Heart right ventricle (tissue), 16 donors: ENCODE data around the gene HEXD. TPM values are rescaled to one million over a fixed set of nuclear protein-coding genes. Genes with fewer than 3 reads are reported as not detected.
"Not testable (repeated sequence)": the region's sequence is repeated elsewhere in the genome, so short reads cannot be mapped to it uniquely, and the experiment has no call there.

ENCODE experiments used
- ATAC-seq, 8 donors: fragments of 200-7000 bp; cut with Tn5 transposase; one replicate each; pipeline ENCODE4 v1.9.1; 2020; ENCODE audit warnings: mild to moderate bottlenecking in 8 of 8, moderate library complexity in 8 of 8, moderate number of reproducible peaks in 1 of 8
- DNase-seq, 2 donors: peaks; one replicate each; pipeline ENCODE4 v3.0.0-alpha.2; 2020
- H3K27ac ChIP-seq, 10 donors: fragments of 200-600 bp; sonication (generic) in 2 of 10; one replicate each; pipeline versions ENCODE4 v1.5.0 to v1.8.0; 2020 to 2022; ENCODE audit warnings: mild to moderate bottlenecking in 3 of 10
- H3K27me3 ChIP-seq, 7 donors: fragments of 200-600 bp; one replicate each; pipeline ENCODE4 v1.8.0; 2021 to 2022; ENCODE audit warnings: mild to moderate bottlenecking in 2 of 7
- H3K36me3 ChIP-seq, 9 donors: fragments of 200-600 bp; sonication (generic) in 1 of 9; one replicate each; pipeline versions ENCODE4 v1.5.0 to v1.8.0; 2020 to 2022; ENCODE audit warnings: mild to moderate bottlenecking in 2 of 9
- H3K4me1 ChIP-seq, 9 donors: fragments of 200-600 bp; sonication (generic) in 1 of 9; one replicate each; pipeline versions ENCODE4 v1.5.0 to v1.8.0; 2020 to 2022; ENCODE audit warnings: mild to moderate bottlenecking in 4 of 9
- H3K4me3 ChIP-seq, 10 donors: fragments of 200-600 bp; sonication (generic) in 2 of 10; one replicate each; pipeline versions ENCODE4 v1.5.0 to v1.8.0; 2020 to 2022; ENCODE audit warnings: mild to moderate bottlenecking in 7 of 10, moderate library complexity in 2 of 10
- H3K9me3 ChIP-seq, 11 donors: fragments of 200-600 bp in 10 of 11; sonication (generic) in 2 of 11; one replicate each; pipeline versions ENCODE4 v1.5.0 to v1.8.0; 2013 to 2022; ENCODE audit warnings: mild to moderate bottlenecking in 2 of 11, control low read depth in 1 of 11, moderate library complexity in 1 of 11
- CTCF ChIP-seq, 9 donors: fragments of 200-600 bp; sonication (generic) in 2 of 9; IDR thresholded peaks; one replicate each; pipeline versions ENCODE4 v1.5.0 to v1.8.0; 2021 to 2022; ENCODE audit warnings: antibody characterized with exemption in 9 of 9, mild to moderate bottlenecking in 5 of 9, moderate library complexity in 1 of 9
- WGBS, 2 donors: extraction: QIAGEN DNeasy Blood & Tissue Kit; methylation state at CpG; one replicate each; pipeline ENCODE4 v1.1.7; 2013; ENCODE audit warnings: inconsistent platforms in 1 of 2; 5-methylcytosine and 5-hydroxymethylcytosine counted together
- intact Hi-C, 10 donors: fragments of 100-400 bp; cut with DNase I; formaldehyde crosslinking; loops; one replicate each; pipeline versions ENCODE4 v1.11.1 to v1.14.2; 2022
- polyA plus RNA-seq, 2 donors: library from polyadenylated mRNA; stranded (reverse); fragments of 200-250 nt; gene quantifications; one replicate each; pipeline ENCODE4 v1.2.3, GENCODE V29; 2013
- total RNA-seq, 10 donors: library from RNA; stranded (reverse); fragmentation: NEBNext Ultra II Directional in 3 of 10; extraction: Animal tissue kit (Norgen Biotek cat#: 25700) in 3 of 10; gene quantifications; one replicate each; pipeline versions ENCODE4 v1.2.1 to v1.2.4, GENCODE V29; 2021 to 2023
- donor health status: Arrhythmogenic right ventricular cardiomyopathy.
- donor health status: ischemic (EF 13 %, LVEDD 7.1; RV severe dilation, severe dysfunction).
- donor health status: healthy with polysubstance abuse.
- donor health status: DM: no; HTN: yes; CAD: no.
- donor health status: DM: no; HTN: no; CAD: no.
- donor health status: ischemic (EF 25% LVEDD 6.9; RV normal size, moderate dysfunction).
- donor health status: ischemic (EF 25% LVEDD 5.7; RV mildly dilated, moderate dysfunction).
- donor health status: healthy.
- donor health status: DM: yes; HTN: yes; CAD: no.
- donor health status: Ischemic cardiomyopathy.
- donor health status: ischemic (EF 35%, LVEDD 5.7; RV mildly dilated, moderate dysfunction).
- donor health status: nonischemic (EF 11% LVEDD 7.7; RV severe dilation, severe dysfunction).
- donor health status: DM: yes; HTN: yes; CAD: no.
- donor health status: PGD.
- donor health status: ischemic (EF 29% LVEDD 5.4; RV normal size, mild dysfunction).
- donor health status: nonischemic (EF 23%, LVEDD 6.1; RV moderate dilation, normal function).

The HEXD gene
- total and polyA plus RNA-seq, 12 donors: 9.4 to 53.3 (median 13.5) TPM

- peak in 6 of 8 donors; percentile 1 to 50 (median 24) for ATAC-seq
- peak overlapping the region; percentile 79 to 99 (median 93) for H3K27ac ChIP-seq
- H3K9me3 ChIP-seq: no peaks in the 10 kb centered on the region
- 66 to 75% methylated on average over 30 of the region's 30 CpGs for WGBS, 2 donors
- peaks cover 0 to 35% (median 0%) of the 10 kb centered on the region in 9 donors for H3K36me3 ChIP-seq
- peak overlapping the region; percentile 66 to 99 (median 90) for H3K4me3 ChIP-seq
- no peak for TF ChIP-seq CTCF (IDR thresholded peaks at IDR 0.05)
- peaks cover 8 to 51% (median 38%) of the 10 kb centered on the region in 9 donors for H3K4me1 ChIP-seq
- peak; percentile 28 to 54 for DNase-seq
- H3K27me3 ChIP-seq: no peaks in the 10 kb centered on the region
- intact Hi-C loops: no loop called here
Observed at GRCh38 chr17:82449131-82449882, 31.2 kb downstream of the HEXD start.

- ATAC-seq: peak in 2 of 8 donors; percentile 10 to 11
- H3K27ac ChIP-seq: peak overlapping the region; percentile 79 to 99 (median 93)
- peaks cover 0 to 29% (median 0%) of the 10 kb centered on the region in 9 donors for H3K36me3 ChIP-seq
- WGBS, 2 donors: 63 to 64% methylated on average over 18 of the region's 18 CpGs
- intact Hi-C loops: loop anchor here in 2 of 10 donors (5.0 to 10.0 kb wide), 2 partner anchors 33 to 105 kb away; partner anchors contain the start of genes HEXD (in 1 of the 2) and OGFOD3 (in 1 of the 2)
- no peak for TF ChIP-seq CTCF (IDR thresholded peaks at IDR 0.05)
- peak in 1 of 2 donors; percentile 21 for DNase-seq
- no peaks in the 10 kb centered on the region for H3K27me3 ChIP-seq
- peaks cover 8 to 51% (median 38%) of the 10 kb centered on the region in 9 donors for H3K4me1 ChIP-seq
- H3K4me3 ChIP-seq: peak overlapping the region; percentile 66 to 99 (median 90)
- no peaks in the 10 kb centered on the region for H3K9me3 ChIP-seq
Observed at GRCh38 chr17:82449883-82450356, 31.8 kb downstream of the HEXD start.

- Histone ChIP-seq H3K9me3 (no peaks in the 10 kb centered on the region), H3K27ac (peak within 1 kb of the TSS; percentile 79 to 99 (median 93)), H3K4me3 (peak within 1 kb of the TSS; percentile 66 to 99 (median 90)), H3K27me3 (no peaks in the 10 kb centered on the region), H3K4me1 (peaks cover 5 to 45% (median 31%) of the 10 kb centered on the region in 9 donors), H3K36me3 (peaks cover 0 to 23% (median 0%) of the 10 kb centered on the region in 9 donors)
- intact Hi-C loops: loop anchor here in 2 of 10 donors (5.0 to 10.0 kb wide), 2 partner anchors 33 to 104 kb away; partner anchors contain the start of genes HEXD (in 1 of the 2) and OGFOD3 (in 1 of the 2)
- DNase-seq (peak; percentile 92 to 94), ATAC-seq (peak; percentile 93 to 97 (median 96))
- WGBS, 2 donors: 1% methylated on average over 91 of the region's 91 CpGs
- no peak for TF ChIP-seq CTCF (IDR thresholded peaks at IDR 0.05)
Observed at GRCh38 chr17:82450357-82451106, 32.4 kb downstream of the HEXD start, which contains the start of gene CYBC1. Gene CYBC1 (minus strand): TSS chr17:82450752. CDS start chr17:82449254, 1,498 bp downstream.

- Histone ChIP-seq H3K9me3 (no peaks in the 10 kb centered on the region), H3K27ac (peak overlapping the region in 8 of 10 donors; percentile 92 to 99 (median 94)), H3K36me3 (peaks cover 0 to 9% (median 0%) of the 10 kb centered on the region in 9 donors), H3K4me1 (peaks cover 4 to 44% (median 33%) of the 10 kb centered on the region in 9 donors), H3K27me3 (no peaks in the 10 kb centered on the region), H3K4me3 (no peak overlapping the region)
- ATAC-seq (no peak), DNase-seq (no peak)
- intact Hi-C loops: loop anchor here in 2 of 10 donors (5.0 to 10.0 kb wide), 2 partner anchors 35 to 103 kb away; partner anchors contain the start of genes HEXD (in 1 of the 2) and OGFOD3 (in 1 of the 2)
- TF ChIP-seq CTCF (IDR thresholded peaks at IDR 0.05): no peak
- 94 to 96% methylated on average over 3 of the region's 3 CpGs for WGBS, 2 donors
Observed at GRCh38 chr17:82452162-82452561, 34.0 kb downstream of the HEXD start.

- H3K4me3 ChIP-seq, DNase-seq: not testable (repeated sequence)
Observed at GRCh38 chr17:82453151-82453550, 35.0 kb downstream of the HEXD start.

GRCh38 chr17:82453706-82454105 is 35.6 kb downstream of the HEXD start:
- H3K4me1 ChIP-seq: peaks cover 9 to 46% (median 39%) of the 10 kb centered on the region in 9 donors
- H3K9me3 ChIP-seq, DNase-seq, ATAC-seq, H3K4me3 ChIP-seq, H3K27ac ChIP-seq, H3K27me3 ChIP-seq, H3K36me3 ChIP-seq: not testable (repeated sequence)
- 95 to 96% methylated on average over 21 of the region's 21 CpGs for WGBS, 2 donors
- intact Hi-C loops: loop anchor here in 2 of 10 donors (5.0 to 10.0 kb wide), 2 partner anchors 36 to 101 kb away; partner anchors contain the start of genes HEXD (in 1 of the 2) and OGFOD3 (in 1 of the 2)

More at GRCh38 chr17:82453151-82453550, 35.0 kb downstream of the HEXD start:
- H3K27ac ChIP-seq, H3K36me3 ChIP-seq, ATAC-seq, H3K27me3 ChIP-seq, H3K9me3 ChIP-seq: not testable (repeated sequence)
- intact Hi-C loops: loop anchor here in 2 of 10 donors (5.0 to 10.0 kb wide), 2 partner anchors 36 to 102 kb away; partner anchors contain the start of genes HEXD (in 1 of the 2) and OGFOD3 (in 1 of the 2)
- WGBS, 2 donors: 83 to 91% methylated on average over 7 of the region's 7 CpGs
- H3K4me1 ChIP-seq: peaks cover 9 to 46% (median 39%) of the 10 kb centered on the region in 9 donors
